ENCODE measurements around the gene RHBDF1. TPM values are rescaled to one million over a fixed set of nuclear protein-coding genes. Genes with fewer than 3 reads are reported as not detected.

RHBDF1 gene
- total RNA-seq, 1 donor from 2014 or later: 55.5 TPM

DNA sequence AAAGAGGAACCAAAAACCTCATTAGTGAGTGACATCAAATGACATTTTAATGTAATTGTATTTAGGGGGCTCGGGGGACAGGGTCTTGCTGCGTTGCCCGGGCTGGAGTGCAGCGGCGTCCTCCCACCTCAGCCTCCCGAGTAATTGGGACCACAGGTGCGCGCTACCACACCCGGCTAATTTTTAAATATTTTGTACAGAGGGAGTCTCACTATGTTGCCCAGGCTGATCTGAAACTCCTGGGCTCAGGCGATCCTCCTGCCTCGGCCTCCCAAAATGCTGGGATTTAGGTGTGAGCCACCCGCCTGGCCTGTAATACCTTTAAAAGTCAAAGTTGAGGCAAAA lies 18.2 kb downstream of the RHBDF1 start:
- Histone ChIP-seq H3K27ac (ENCODE audit: low read depth, low read length) (peak overlapping the region; percentile 19), H3K27me3 (ENCODE audit: insufficient read depth, low read length) (no peaks in the 10 kb centered on the region), H3K9me3 (ENCODE audit: insufficient read depth, low read depth, low read length) (no peaks in the 10 kb centered on the region), H3K4me2 (ENCODE audit: low read length) (peak overlapping the region; percentile 92), H4K20me1 (ENCODE audit: insufficient read depth, low read length) (peaks cover 37% of the 10 kb centered on the region), H3K79me2 (ENCODE audit: insufficient read depth, low read length) (peaks cover 20% of the 10 kb centered on the region), H3K4me1 (ENCODE audit: insufficient read depth, low read length) (peaks cover 8% of the 10 kb centered on the region), H3K4me3 (ENCODE audit: insufficient read depth, low read depth, low read length) (peak overlapping the region; percentile 70), H3K9ac (ENCODE audit: low read length) (peak overlapping the region; percentile 89), H2AFZ (ENCODE audit: low read depth, low read length) (peak overlapping the region; percentile 85), H3K36me3 (ENCODE audit: insufficient read depth, low read length) (peaks cover 29% of the 10 kb centered on the region)
- Mint-ChIP-seq H3K9me3 (ENCODE audit: unreplicated experiment) (no peaks in the 10 kb centered on the region), H3K36me3 (ENCODE audit: low read depth, unreplicated experiment) (peaks cover 12% of the 10 kb centered on the region), H3K4me1 (ENCODE audit: low read depth, unreplicated experiment) (peaks cover 4% of the 10 kb centered on the region), H3K27me3 (ENCODE audit: low read depth, unreplicated experiment) (no peaks in the 10 kb centered on the region), H3K27ac (ENCODE audit: unreplicated experiment) (no peak overlapping the region), H3K4me3 (ENCODE audit: unreplicated experiment) (peak overlapping the region; percentile 98)
- DNase-seq (ENCODE audit: low read depth) (no peak), FAIRE-seq (no peak)
- TF ChIP-seq EZH2 (IDR thresholded peaks at IDR 0.05; ENCODE audit: insufficient read depth, low read length): no peak
- TF ChIP-seq, protein P1, sequence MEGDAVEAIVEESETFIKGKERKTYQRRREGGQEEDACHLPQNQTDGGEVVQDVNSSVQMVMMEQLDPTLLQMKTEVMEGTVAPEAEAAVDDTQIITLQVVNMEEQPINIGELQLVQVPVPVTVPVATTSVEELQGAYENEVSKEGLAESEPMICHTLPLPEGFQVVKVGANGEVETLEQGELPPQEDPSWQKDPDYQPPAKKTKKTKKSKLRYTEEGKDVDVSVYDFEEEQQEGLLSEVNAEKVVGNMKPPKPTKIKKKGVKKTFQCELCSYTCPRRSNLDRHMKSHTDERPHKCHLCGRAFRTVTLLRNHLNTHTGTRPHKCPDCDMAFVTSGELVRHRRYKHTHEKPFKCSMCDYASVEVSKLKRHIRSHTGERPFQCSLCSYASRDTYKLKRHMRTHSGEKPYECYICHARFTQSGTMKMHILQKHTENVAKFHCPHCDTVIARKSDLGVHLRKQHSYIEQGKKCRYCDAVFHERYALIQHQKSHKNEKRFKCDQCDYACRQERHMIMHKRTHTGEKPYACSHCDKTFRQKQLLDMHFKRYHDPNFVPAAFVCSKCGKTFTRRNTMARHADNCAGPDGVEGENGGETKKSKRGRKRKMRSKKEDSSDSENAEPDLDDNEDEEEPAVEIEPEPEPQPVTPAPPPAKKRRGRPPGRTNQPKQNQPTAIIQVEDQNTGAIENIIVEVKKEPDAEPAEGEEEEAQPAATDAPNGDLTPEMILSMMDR (IDR thresholded peaks at IDR 0.05; ENCODE audit: insufficient read depth, low read depth, low read length): no peak

DNA sequence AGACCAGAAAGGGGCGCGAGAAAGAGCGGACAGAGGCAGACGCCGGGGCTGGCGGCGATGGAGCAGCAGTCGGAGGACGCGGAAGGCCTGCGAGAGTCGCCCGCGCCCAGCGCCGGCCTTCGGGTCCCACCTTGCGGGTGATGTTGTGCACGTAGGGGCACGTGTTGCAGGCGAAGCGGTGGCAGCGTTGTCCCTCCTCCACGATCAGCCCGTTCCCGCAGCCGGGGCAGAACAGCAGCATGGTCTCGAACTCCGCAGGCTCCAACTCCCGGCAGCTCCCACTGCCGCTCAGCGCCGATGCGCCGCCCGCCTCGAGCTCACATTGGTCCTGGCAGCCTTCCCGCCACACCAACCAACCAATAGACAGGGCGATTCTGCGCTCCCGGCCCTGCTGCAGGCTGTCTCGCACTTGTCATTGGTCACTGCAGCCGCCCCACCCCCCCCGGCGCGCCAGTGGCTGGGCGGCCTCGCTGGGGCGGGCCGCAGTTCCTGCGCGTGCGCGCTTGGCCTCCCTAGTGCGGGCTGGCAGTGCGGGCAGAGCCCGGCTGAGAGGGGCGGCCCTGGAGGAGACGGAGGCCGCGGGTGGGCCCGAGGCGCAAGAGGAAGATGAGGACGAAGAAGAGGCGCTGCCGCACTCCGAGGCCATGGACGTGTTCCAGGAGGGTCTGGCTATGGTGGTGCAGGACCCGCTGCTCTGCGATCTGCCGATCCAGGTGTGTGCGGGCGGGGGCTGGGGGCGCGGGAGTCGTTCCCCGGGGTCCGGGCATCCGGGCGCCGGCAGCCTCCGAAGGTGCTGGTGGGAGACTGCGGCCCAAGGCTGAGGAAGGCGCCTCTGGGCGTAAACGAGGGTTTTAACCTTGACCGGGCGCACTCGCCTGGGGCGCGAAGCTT lies 18.8 kb downstream of the RHBDF1 start, which contains the start of the genes POLR3K and SNRNP25:
Gene POLR3K (minus strand): TSS at position 263 of the 891 bp plus-strand sequence. CDS start 22 bp downstream, at position 241.
Gene SNRNP25 (plus strand): TSS at position 483 of the 891 bp plus-strand sequence. CDS start 189 bp downstream, at position 672.
- Histone ChIP-seq H3K9me3 (ENCODE audit: insufficient read depth, low read depth, low read length) (no peaks in the 10 kb centered on the region), H3K27ac (ENCODE audit: low read depth, low read length) (peak within 1 kb of the TSS; percentile 36), H3K4me2 (ENCODE audit: low read length) (peak within 1 kb of the TSS; percentile 92), H3K27me3 (ENCODE audit: insufficient read depth, low read length) (no peaks in the 10 kb centered on the region), H3K36me3 (ENCODE audit: insufficient read depth, low read length) (peaks cover 25% of the 10 kb centered on the region), H3K9ac (ENCODE audit: low read length) (peak within 1 kb of the TSS; percentile 89), H3K4me1 (ENCODE audit: insufficient read depth, low read length) (peaks cover 8% of the 10 kb centered on the region), H2AFZ (ENCODE audit: low read depth, low read length) (peak within 1 kb of the TSS; percentile 85), H4K20me1 (ENCODE audit: insufficient read depth, low read length) (peaks cover 34% of the 10 kb centered on the region), H3K79me2 (ENCODE audit: insufficient read depth, low read length) (peaks cover 20% of the 10 kb centered on the region), H3K4me3 (ENCODE audit: insufficient read depth, low read depth, low read length) (peak within 1 kb of the TSS; percentile 70)
- H3K4me1 Mint-ChIP-seq (ENCODE audit: low read depth, unreplicated experiment): peaks cover 4% of the 10 kb centered on the region
- FAIRE-seq: no peak
- peak within 1 kb of the TSS; percentile 89 for H3K27ac Mint-ChIP-seq (ENCODE audit: unreplicated experiment)
- TF ChIP-seq, protein P1 (IDR thresholded peaks at IDR 0.05; ENCODE audit: insufficient read depth, low read depth, low read length): no peak
- TF ChIP-seq EZH2 (IDR thresholded peaks at IDR 0.05; ENCODE audit: insufficient read depth, low read length): no peak
- no peaks in the 10 kb centered on the region for H3K27me3 Mint-ChIP-seq (ENCODE audit: low read depth, unreplicated experiment)
- peak; percentile 93 for DNase-seq (ENCODE audit: low read depth)
- peak within 1 kb of the TSS; percentile 98 for H3K4me3 Mint-ChIP-seq (ENCODE audit: unreplicated experiment)
- peaks cover 12% of the 10 kb centered on the region for H3K36me3 Mint-ChIP-seq (ENCODE audit: low read depth, unreplicated experiment)
- H3K9me3 Mint-ChIP-seq (ENCODE audit: unreplicated experiment): no peaks in the 10 kb centered on the region
